Panc1 (cell line): ENCODE results near the gene TUBGCP3. TPM values are rescaled to one million over a fixed set of nuclear protein-coding genes. Genes with fewer than 3 reads are reported as not detected.

Source experiments
- ATAC-seq: fragments of 200-7000 bp; cut with Tn5 transposase; 2 replicates; pipeline ENCODE4 v1.9.1; 2020; ENCODE audit warnings: mild to moderate bottlenecking, moderate library complexity
- BruUV-seq: library from RNA; stranded (reverse); fragments of 400-500 nt; replicated peaks from 2 replicates; lab custom pipeline; 2021; lab: Mats Ljungman, UMichigan
- CTCF ChIA-PET: fragments of 300-600 bp; sonication (Branson Sonifier 250); formaldehyde crosslinking; loops from one replicate; lab custom pipeline; 2022; ENCODE audit warnings: antibody characterized with exemption; lab: Charles Lee
- POLR2A ChIA-PET: fragments of 300-600 bp; sonication (Branson Sonifier 250); formaldehyde crosslinking; loops from one replicate; lab custom pipeline; 2022; ENCODE audit warnings: antibody characterized with exemption; lab: Charles Lee
- DNase-seq: peaks from one replicate; pipeline ENCODE4 v3.0.0-alpha.2; 2010; ENCODE audit warnings: low read depth, low spot score
- H3K27ac ChIP-seq: 2 replicates; pipeline ENCODE4 v1.5.1; 2011; ENCODE audit warnings: mild to moderate bottlenecking, low read length, inconsistent platforms
- H3K27me3 ChIP-seq: fragments of 200-500 bp; sonication (Bioruptor generic); 2 replicates; pipeline ENCODE4 v1.6.0; 2014; ENCODE audit warnings: low read length, inconsistent platforms; ENCODE audit not compliant: control insufficient read depth, insufficient read depth
- H3K36me3 ChIP-seq: fragments of 200-500 bp; sonication (Bioruptor generic); 2 replicates; pipeline ENCODE4 v1.5.1; 2014; ENCODE audit warnings: inconsistent platforms, mild to moderate bottlenecking, low read length, moderate library complexity; ENCODE audit not compliant: control insufficient read depth, insufficient read depth
- H3K4me1 ChIP-seq: 2 replicates; pipeline ENCODE4 v1.5.1; 2011; ENCODE audit warnings: inconsistent platforms, mild to moderate bottlenecking, low read length, moderate library complexity; ENCODE audit not compliant: control insufficient read depth, insufficient read depth
- H3K4me3 ChIP-seq, 2 experiments: 2 replicates each; pipeline ENCODE4 v1.5.1; 2011 to 2012; ENCODE audit warnings: low read depth in 2 of 2, low read length in 2 of 2, mild to moderate bottlenecking in 2 of 2, inconsistent platforms in 1 of 2, moderate library complexity in 1 of 2
- H3K9me3 ChIP-seq: fragments of 200-500 bp; sonication (Bioruptor generic); 2 replicates; pipeline ENCODE4 v1.5.1; 2014; ENCODE audit warnings: low read depth, mild to moderate bottlenecking, inconsistent platforms, low read length, moderate library complexity; ENCODE audit not compliant: control insufficient read depth, insufficient read depth
- POLR2AphosphoS5 ChIP-seq: IDR thresholded peaks from 2 replicates; pipeline ENCODE4 v1.6.1; 2012; ENCODE audit warnings: mild to moderate bottlenecking, low read depth, low read length, moderate library complexity
- SIN3A ChIP-seq: IDR thresholded peaks from 2 replicates; pipeline ENCODE4 v1.6.1; 2012; ENCODE audit warnings: low read depth, mild to moderate bottlenecking, low read length, moderate library complexity, borderline replicate concordance; ENCODE audit not compliant: insufficient read depth
- TCF7L2 ChIP-seq: IDR thresholded peaks from 2 replicates; pipeline ENCODE4 v1.6.1; 2011; ENCODE audit warnings: mild to moderate bottlenecking, low read depth, low read length, inconsistent platforms
- in situ Hi-C: cut with HindIII; loops from 2 replicates; pipeline ENCODE4 v1.10.0; 2016; ENCODE audit warnings: low sequenced_read_pairs, low pct_unique_long_range_greater_than_20kb
- intact Hi-C: fragments of 100-400 bp; cut with micrococcal nuclease; formaldehyde crosslinking; loops from one replicate; pipeline ENCODE4 v1.10.0; 2022; ENCODE audit not compliant: unreplicated experiment
- total RNA-seq: library from RNA; stranded (reverse); gene quantifications from one replicate; pipeline ENCODE4 v1.2.1, GENCODE V29; 2021; ENCODE audit not compliant: unreplicated experiment
- TF ChIP-seq, protein P1 (sequence below): fragments of 450-650 bp; IDR thresholded peaks from 2 replicates; pipeline ENCODE4 v1.5.1; 2017; ENCODE audit warnings: mild to moderate bottlenecking
- TF ChIP-seq, protein P2 (sequence below), 2 experiments: IDR thresholded peaks; 2 replicates each; pipeline ENCODE4 v1.6.1; 2011 to 2012; ENCODE audit warnings: low read depth in 2 of 2, control low read depth in 1 of 2, low read length in 1 of 2, mild to moderate bottlenecking in 1 of 2, moderate library complexity in 1 of 2; ENCODE audit not compliant: insufficient read depth in 1 of 2

Gene TUBGCP3
- total RNA-seq, 1 experiment from 2014 or later: 28.4 TPM

DNA sequence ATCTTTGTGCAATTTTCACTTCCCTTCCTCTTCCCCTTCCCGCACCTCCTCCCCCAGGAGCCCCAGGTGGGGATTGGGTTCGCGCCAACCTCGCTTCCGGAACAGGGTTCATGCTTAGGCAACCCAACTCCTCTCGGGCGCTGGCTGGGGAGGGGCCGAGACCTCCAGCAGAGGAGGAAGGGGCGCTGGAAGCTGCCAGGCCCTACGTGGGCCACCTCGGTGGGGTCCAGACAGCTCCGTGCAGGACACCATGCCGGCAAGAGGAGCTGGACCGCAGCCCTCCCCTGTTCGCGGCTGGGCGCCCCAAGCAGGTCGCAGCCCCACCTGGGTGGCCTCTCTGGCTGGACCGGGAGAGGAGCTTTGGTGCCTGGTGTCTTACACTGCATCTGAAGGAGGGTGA, 120.7 kb downstream of the TUBGCP3 start:
- in situ Hi-C loops (no loop called here), intact Hi-C loops (no loop called here)
- H3K4me3 ChIP-seq: no peak overlapping the region
- H3K27me3 ChIP-seq: no peaks in the 10 kb centered on the region
- ATAC-seq: no peak
- no peak for DNase-seq
- no peaks in the 10 kb centered on the region for H3K36me3 ChIP-seq
- H3K9me3 ChIP-seq: no peaks in the 10 kb centered on the region
- no peaks in the 10 kb centered on the region for H3K4me1 ChIP-seq
- POLR2A ChIA-PET: no interaction called here
- CTCF ChIA-PET: no interaction called here
- no peak overlapping the region for H3K27ac ChIP-seq
- TF ChIP-seq SIN3A (no peak), POLR2AphosphoS5 (no peak), TCF7L2 (no peak)
- TF ChIP-seq, protein P1, sequence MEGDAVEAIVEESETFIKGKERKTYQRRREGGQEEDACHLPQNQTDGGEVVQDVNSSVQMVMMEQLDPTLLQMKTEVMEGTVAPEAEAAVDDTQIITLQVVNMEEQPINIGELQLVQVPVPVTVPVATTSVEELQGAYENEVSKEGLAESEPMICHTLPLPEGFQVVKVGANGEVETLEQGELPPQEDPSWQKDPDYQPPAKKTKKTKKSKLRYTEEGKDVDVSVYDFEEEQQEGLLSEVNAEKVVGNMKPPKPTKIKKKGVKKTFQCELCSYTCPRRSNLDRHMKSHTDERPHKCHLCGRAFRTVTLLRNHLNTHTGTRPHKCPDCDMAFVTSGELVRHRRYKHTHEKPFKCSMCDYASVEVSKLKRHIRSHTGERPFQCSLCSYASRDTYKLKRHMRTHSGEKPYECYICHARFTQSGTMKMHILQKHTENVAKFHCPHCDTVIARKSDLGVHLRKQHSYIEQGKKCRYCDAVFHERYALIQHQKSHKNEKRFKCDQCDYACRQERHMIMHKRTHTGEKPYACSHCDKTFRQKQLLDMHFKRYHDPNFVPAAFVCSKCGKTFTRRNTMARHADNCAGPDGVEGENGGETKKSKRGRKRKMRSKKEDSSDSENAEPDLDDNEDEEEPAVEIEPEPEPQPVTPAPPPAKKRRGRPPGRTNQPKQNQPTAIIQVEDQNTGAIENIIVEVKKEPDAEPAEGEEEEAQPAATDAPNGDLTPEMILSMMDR: no peak
- TF ChIP-seq, protein P2, sequence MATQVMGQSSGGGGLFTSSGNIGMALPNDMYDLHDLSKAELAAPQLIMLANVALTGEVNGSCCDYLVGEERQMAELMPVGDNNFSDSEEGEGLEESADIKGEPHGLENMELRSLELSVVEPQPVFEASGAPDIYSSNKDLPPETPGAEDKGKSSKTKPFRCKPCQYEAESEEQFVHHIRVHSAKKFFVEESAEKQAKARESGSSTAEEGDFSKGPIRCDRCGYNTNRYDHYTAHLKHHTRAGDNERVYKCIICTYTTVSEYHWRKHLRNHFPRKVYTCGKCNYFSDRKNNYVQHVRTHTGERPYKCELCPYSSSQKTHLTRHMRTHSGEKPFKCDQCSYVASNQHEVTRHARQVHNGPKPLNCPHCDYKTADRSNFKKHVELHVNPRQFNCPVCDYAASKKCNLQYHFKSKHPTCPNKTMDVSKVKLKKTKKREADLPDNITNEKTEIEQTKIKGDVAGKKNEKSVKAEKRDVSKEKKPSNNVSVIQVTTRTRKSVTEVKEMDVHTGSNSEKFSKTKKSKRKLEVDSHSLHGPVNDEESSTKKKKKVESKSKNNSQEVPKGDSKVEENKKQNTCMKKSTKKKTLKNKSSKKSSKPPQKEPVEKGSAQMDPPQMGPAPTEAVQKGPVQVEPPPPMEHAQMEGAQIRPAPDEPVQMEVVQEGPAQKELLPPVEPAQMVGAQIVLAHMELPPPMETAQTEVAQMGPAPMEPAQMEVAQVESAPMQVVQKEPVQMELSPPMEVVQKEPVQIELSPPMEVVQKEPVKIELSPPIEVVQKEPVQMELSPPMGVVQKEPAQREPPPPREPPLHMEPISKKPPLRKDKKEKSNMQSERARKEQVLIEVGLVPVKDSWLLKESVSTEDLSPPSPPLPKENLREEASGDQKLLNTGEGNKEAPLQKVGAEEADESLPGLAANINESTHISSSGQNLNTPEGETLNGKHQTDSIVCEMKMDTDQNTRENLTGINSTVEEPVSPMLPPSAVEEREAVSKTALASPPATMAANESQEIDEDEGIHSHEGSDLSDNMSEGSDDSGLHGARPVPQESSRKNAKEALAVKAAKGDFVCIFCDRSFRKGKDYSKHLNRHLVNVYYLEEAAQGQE (IDR thresholded peaks at IDR 0.05; ENCODE audit: insufficient read depth in 1 of 2, low read depth in 2 of 2, low read length in 1 of 2): no peak
- BruUV-seq: no TSS peak

DNA sequence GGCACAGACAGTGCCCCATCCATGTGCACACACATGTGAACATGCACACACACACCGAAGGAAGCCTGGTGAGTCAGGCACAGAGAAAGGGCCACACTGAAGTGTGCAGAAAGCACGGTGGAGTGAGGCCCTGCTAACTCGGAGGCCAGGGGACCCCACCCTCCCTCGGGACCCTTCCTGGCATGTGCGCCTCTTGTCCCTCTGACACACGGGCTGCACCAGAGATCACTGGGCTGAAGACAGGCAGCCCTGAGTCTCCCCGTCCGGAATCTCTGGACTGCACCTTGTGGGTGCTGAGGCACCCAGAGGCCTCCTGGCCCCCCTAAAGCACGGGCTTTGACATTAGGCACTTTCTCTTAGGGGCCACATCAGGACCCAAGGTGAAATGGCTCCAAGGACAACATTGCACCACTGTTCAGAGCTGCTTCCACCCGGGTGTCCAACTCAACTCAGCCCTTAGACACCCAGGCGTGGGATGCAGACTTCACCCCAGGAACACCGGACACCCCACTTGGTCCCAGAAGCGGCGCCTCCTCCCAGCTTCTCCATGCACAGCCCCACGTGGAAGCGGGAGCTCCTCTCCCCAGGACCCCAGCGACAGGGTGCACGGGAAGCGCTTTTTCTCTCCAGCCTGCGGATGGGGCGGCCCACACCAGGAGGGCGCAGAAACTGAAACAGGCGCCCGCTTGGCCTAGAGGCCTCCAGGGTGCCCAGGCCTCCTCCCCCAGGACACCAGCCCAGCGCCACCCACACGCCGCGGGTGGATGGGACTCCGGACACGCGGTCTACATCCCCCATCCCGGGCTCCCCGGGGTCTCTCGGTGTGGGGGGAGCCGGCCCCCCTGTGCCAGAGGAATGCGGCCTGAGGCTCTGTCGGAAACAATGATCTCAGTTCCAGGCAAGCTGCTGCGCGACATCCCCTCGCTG, 121.6 kb downstream of the TUBGCP3 start:
- H3K36me3 ChIP-seq: no peaks in the 10 kb centered on the region
- H3K27ac ChIP-seq: no peak overlapping the region
- ChIA-PET CTCF (no interaction called here), POLR2A (no interaction called here)
- in situ Hi-C loops (no loop called here), intact Hi-C loops (no loop called here)
- no peaks in the 10 kb centered on the region for H3K27me3 ChIP-seq
- ATAC-seq (no peak), DNase-seq (no peak)
- no TSS peak for BruUV-seq
- TF ChIP-seq, protein P2 (IDR thresholded peaks at IDR 0.05; ENCODE audit: insufficient read depth in 1 of 2, low read depth in 2 of 2, low read length in 1 of 2): no peak
- TF ChIP-seq TCF7L2 (no peak), POLR2AphosphoS5 (no peak), SIN3A (no peak)
- TF ChIP-seq, protein P1: no peak
- H3K4me3 ChIP-seq: no peak overlapping the region
- H3K4me1 ChIP-seq: no peaks in the 10 kb centered on the region
- H3K9me3 ChIP-seq: no peaks in the 10 kb centered on the region
